Spinal cord (tissue), 10 donors: Measurements from ENCODE around the gene ATP6V1F. TPM values are rescaled to one million over a fixed set of nuclear protein-coding genes. Genes with fewer than 3 reads are reported as not detected.

Experiments used
- DNase-seq, 6 donors: peaks; one replicate each; pipeline versions ENCODE4 v3.0.0 to v3.0.0-alpha.2; 2013 to 2015; ENCODE audit warnings: low spot score in 6 of 6, low read depth in 4 of 6
- H3K27ac ChIP-seq: one replicate; pipeline ENCODE4 v1.5.1; 2013; ENCODE audit warnings: low read depth, low read length, control low read depth
- H3K27me3 ChIP-seq: one replicate; pipeline ENCODE4 v1.6.1; 2013; ENCODE audit warnings: low read length; ENCODE audit not compliant: control insufficient read depth, insufficient read depth
- H3K36me3 ChIP-seq: one replicate; pipeline ENCODE4 v1.6.1; 2013; ENCODE audit warnings: low read length; ENCODE audit not compliant: control insufficient read depth, insufficient read depth
- H3K4me1 ChIP-seq: one replicate; pipeline ENCODE4 v1.6.1; 2013; ENCODE audit warnings: low read length; ENCODE audit not compliant: control insufficient read depth, insufficient read depth
- H3K4me3 ChIP-seq: one replicate; pipeline ENCODE4 v1.5.1; 2013; ENCODE audit warnings: low read depth, low read length, control low read depth
- H3K9me3 ChIP-seq: one replicate; pipeline ENCODE4 v1.6.1; 2013; ENCODE audit warnings: low read length; ENCODE audit not compliant: control insufficient read depth, insufficient read depth
- WGBS: methylation state at CpG from one replicate; pipeline ENCODE4 v1.1.5; 2013; ENCODE audit warnings: missing lambda C conversion rate; ENCODE audit not compliant: insufficient coverage; 5-methylcytosine and 5-hydroxymethylcytosine counted together
- polyA plus RNA-seq, 2 donors: library from polyadenylated mRNA; unstranded; fragments of 120-200 nt; gene quantifications; one replicate each; pipeline ENCODE4 v1.2.1, GENCODE V29; 2013; ENCODE audit not compliant: insufficient read length in 2 of 2
- total RNA-seq, 2 donors: library from RNA; depleted of rRNA in 1 of 2; stranded (reverse); fragments of 120-200 nt in 1 of 2; fragments of >200 nt in 1 of 2; gene quantifications; one replicate each; pipeline versions ENCODE4 v1.2.3 to v1.2.4, GENCODE V29; 2013 to 2014
- donor health status: healthy.

Gene ATP6V1F
- total and polyA plus RNA-seq, 4 donors = 82.8 to 261 (median 198) TPM

DNA sequence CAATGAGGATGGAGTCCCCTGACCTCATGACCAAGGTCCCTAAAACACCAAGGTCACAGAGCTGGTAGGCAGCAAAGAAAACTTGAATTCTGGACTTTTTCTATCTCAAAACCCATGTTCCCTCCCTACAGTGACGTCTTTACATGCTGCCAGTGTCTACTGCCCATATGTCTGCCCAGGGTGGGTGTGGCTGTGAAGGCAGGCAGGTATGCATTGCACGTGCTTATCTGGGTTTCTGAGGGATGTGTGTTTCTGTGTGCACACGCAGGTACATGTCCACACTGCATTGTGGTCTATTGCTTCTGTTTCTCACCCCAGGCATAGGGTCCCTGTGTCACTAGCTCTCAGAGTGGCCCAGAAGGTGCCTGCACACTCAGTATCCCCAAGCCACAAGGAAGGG lies 13.5 kb downstream of the ATP6V1F start:
- WGBS = 66% methylated on average over 2 of the region's 3 CpGs

GRCh38 chr7:128876586-128876977 lies 13.9 kb downstream of the ATP6V1F start:
- 85% methylated on average over 5 of the region's 5 CpGs for WGBS

More for the DNA sequence above, 13.5 kb downstream of the ATP6V1F start:
- H3K4me1 ChIP-seq = peaks cover 24% of the 10 kb centered on the region
- no peak overlapping the region for H3K4me3 ChIP-seq
- no peaks in the 10 kb centered on the region for H3K27me3 ChIP-seq
- no peak for DNase-seq
- peaks cover 14% of the 10 kb centered on the region for H3K36me3 ChIP-seq
- H3K9me3 ChIP-seq = no peaks in the 10 kb centered on the region
- no peak overlapping the region for H3K27ac ChIP-seq

DNA sequence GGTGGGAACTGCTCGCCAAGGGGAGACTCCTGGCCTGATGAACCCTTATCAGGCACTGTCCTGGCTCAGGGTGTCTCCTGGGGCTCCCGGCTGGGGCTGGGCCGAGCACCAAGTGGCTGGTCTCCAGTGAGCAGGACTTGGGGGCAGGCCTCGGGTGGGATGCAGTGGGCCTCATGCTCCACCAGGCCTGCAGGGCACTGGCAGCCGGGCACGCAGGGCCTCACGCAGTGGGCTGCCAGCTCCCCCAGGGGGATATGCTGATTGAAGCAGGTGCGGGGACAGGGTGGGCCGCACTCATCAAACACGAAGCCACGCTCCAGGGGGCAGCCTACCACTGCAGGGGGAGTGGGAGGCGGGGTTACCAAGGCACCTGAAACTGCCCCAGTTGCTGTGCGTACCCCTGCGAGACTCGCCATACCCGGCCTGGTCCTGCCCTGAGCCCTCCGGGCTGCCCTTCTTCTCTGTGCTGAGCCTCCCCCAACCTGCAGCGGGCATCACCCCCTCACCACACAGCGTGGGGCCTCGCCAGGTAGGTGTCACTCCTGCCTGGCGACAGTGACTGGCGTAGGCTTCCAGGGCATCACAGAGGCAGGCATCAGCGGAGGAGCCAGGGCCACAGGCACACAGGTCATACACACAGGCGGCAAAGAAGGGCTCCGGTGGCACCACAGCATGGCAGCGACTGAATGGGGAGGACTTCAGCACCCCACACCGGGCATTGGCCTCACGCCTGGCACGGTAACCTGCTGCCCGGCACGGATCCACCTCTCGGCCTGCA lies 14.5 kb downstream of the ATP6V1F start:
- DNase-seq = no peak
- Histone ChIP-seq H3K36me3 (peaks cover 14% of the 10 kb centered on the region), H3K27me3 (no peaks in the 10 kb centered on the region), H3K4me3 (no peak overlapping the region), H3K9me3 (no peaks in the 10 kb centered on the region), H3K27ac (no peak overlapping the region), H3K4me1 (peaks cover 19% of the 10 kb centered on the region)
- 89% methylated on average over 32 of the region's 32 CpGs for WGBS

More at GRCh38 chr7:128876586-128876977, 13.9 kb downstream of the ATP6V1F start:
- Histone ChIP-seq H3K9me3 (no peaks in the 10 kb centered on the region), H3K36me3 (peaks cover 14% of the 10 kb centered on the region), H3K4me3 (no peak overlapping the region), H3K4me1 (peaks cover 22% of the 10 kb centered on the region), H3K27me3 (no peaks in the 10 kb centered on the region), H3K27ac (no peak overlapping the region)
- DNase-seq = no peak

DNA sequence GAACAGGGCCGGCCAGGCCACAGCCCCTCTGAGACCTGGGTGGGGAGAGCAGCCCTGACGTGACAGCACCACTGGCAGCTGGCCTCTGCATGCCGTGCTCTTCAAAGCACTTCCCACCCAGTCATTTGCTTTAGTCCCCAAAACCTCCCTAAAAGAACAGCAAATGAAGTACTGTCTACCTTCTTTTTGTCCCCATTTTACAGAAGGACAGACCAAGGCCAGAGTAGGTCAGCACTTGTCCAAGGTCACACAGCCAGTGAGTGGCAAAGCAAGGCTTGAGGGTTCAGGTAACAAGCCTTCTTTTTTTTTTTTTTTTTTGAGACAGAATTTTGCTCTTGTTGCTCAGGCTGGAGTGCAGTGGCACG lies 15.1 kb downstream of the ATP6V1F start:
- Histone ChIP-seq H3K9me3 (no peaks in the 10 kb centered on the region), H3K4me3 (no peak overlapping the region), H3K4me1 (peaks cover 16% of the 10 kb centered on the region), H3K36me3 (peaks cover 14% of the 10 kb centered on the region), H3K27ac (no peak overlapping the region), H3K27me3 (no peaks in the 10 kb centered on the region)
- WGBS = 78% methylated on average over 2 of the region's 4 CpGs
- no peak for DNase-seq

DNA sequence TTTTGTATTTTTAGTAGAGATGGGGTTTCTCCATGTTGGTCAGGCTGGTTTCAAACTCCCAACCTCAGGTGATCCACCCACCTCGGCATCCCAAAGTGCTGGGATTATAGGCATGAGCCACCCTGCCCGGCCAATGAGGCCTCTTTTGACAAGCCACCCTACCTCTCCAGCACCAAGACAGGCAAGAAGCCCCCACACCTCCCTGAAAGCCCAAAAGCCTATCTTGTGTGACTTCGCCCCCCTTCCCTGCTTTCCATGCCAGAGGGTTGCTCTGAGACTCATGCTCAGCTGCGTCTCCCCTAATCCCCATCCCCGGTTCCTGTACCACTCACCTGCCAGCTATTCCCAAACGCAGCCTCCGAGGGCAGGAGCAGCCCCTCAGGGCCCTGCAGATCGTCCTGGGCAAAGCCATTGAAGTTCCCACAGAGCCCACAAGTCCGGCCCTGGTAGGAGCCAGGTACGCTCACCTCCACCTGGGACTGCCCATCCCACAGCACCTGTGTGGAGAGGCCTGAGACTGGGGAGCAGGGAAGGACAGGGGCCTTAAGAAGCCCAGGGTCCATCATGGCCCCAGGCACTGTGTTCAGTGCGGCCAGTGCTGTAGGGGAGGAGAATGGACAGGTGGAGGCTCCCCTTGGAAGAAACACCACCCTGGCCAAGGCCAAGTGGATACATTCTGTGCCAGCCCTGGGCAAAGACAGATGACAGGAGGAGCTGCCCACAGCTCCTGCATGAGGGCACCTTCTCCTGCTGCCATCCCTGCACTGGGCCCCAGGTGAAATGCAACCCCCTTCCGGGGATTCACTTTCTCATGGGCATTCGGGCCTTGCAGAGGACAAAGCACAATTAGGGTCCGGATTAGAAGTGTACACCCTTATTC lies 15.8 kb downstream of the ATP6V1F start:
- DNase-seq = no peak
- peaks cover 14% of the 10 kb centered on the region for H3K36me3 ChIP-seq
- H3K4me1 ChIP-seq = peaks cover 16% of the 10 kb centered on the region
- H3K4me3 ChIP-seq = no peak overlapping the region
- no peaks in the 10 kb centered on the region for H3K27me3 ChIP-seq
- WGBS = 89% methylated on average over 12 of the region's 14 CpGs
- H3K27ac ChIP-seq = no peak overlapping the region
- no peaks in the 10 kb centered on the region for H3K9me3 ChIP-seq

GRCh38 chr7:128879461-128879938 lies 16.8 kb downstream of the ATP6V1F start:
- peaks cover 8% of the 10 kb centered on the region for H3K36me3 ChIP-seq
- whole genome bisulfite sequencing = 89% methylated on average over 16 of the region's 19 CpGs
- H3K4me3 ChIP-seq = no peak overlapping the region
- H3K4me1 ChIP-seq = peaks cover 16% of the 10 kb centered on the region
- H3K27me3 ChIP-seq = no peaks in the 10 kb centered on the region
- no peaks in the 10 kb centered on the region for H3K9me3 ChIP-seq
- H3K27ac ChIP-seq = no peak overlapping the region
- no peak for DNase-seq

DNA sequence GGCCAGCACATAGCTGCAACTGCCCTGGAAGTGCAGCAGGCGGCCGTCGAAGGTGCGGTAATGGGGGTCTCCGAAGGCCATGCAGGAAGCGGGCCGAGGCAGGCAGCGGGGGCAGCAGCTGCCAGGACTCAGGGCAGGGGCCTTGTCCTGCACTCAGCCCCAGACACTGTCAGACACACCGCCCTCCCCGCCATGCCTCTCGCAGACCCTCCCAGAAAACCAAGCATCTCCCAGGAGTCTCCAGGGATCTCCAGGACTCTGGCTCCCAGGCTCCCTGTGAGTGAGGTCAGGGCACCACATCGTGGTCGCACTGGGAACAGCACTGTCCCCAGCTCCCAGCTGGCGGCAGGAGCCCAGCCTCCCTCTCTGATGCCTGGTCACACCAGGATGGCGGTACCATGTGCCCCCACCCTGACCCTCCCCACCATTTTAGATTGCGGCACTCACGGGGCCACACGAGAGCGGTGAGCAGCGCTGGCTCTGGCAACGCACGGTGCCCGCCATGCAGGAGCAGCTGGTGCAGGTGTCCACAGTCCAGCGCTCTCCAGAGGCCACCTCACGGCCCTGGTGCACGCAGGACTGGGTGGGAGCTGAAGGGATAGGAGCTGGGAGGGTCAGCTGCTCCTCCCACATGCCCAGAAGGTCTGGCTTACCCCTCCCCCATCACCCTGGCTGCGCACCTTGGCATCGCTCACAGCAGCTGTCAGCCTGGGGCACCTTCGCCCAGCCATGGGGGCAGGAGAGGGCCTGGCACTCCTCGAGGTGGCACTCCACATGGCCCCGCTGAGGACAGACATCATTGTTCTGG lies 17.5 kb downstream of the ATP6V1F start:
- Histone ChIP-seq H3K4me1 (peaks cover 16% of the 10 kb centered on the region), H3K27me3 (no peaks in the 10 kb centered on the region), H3K4me3 (no peak overlapping the region), H3K36me3 (peaks cover 8% of the 10 kb centered on the region), H3K9me3 (no peaks in the 10 kb centered on the region), H3K27ac (no peak overlapping the region)
- DNase-seq = peak in 4 of 6 donors; percentile 43 to 86 (median 66)
- 45% methylated on average over 29 of the region's 31 CpGs for WGBS

DNA sequence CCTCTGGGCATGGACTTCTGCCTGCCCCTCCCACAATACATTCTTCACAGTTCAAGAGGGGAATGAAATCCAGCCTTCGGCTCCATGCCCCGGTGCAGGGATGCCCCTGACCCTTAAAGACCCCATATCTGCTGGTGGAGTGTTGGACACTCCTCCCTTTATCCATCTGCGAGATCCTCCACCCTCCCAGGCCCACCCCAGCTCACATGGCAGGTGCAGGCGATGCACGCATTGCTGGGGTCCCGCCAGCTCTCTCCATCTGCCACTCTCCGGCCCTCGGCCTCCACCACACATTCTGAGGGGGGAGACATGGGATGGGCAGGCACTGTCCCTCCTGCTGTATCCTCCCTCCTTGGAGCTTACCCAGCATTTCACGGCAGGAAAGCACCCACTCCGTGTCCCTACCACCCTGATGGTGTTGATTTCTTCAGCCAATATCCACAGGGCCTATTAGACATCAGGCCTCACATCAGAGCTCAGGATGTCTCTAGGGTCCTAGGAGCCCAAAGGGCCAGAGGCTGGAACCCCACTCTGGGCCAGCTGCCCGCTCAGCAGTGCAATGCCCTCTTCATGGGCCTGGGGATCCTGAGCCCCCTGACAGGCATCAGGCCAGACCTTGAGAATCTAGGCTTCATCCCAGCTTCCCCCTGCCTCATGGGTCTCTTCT lies 18.3 kb downstream of the ATP6V1F start:
- no peak overlapping the region for H3K4me3 ChIP-seq
- H3K4me1 ChIP-seq = peaks cover 16% of the 10 kb centered on the region
- H3K36me3 ChIP-seq = peaks cover 8% of the 10 kb centered on the region
- no peak overlapping the region for H3K27ac ChIP-seq
- DNase-seq = peak in 2 of 6 donors; percentile 23 to 32
- H3K9me3 ChIP-seq = no peaks in the 10 kb centered on the region
- 66% methylated on average over 4 of the region's 11 CpGs for WGBS
- H3K27me3 ChIP-seq = no peaks in the 10 kb centered on the region
